Activated CD4-positive, alpha-beta T cell treated with anti-CD3 and anti-CD28 coated beads, Interleukin-2, amount 50 U/mL, for 48 hours (primary cell): ENCODE data around the gene HSPB9.
A peak's percentile ranks its signal among the peaks of the same experiment; 100 is the strongest.

Experiments
- DNase-seq, 2 experiments: peaks; one replicate each; pipeline ENCODE4 v3.0.0-alpha.2; 2020

The HSPB9 gene

GRCh38 chr17:42146911-42147607 lies 24.5 kb downstream of the HSPB9 start:
- DNase-seq = no peak

- no peak for DNase-seq
Measured at GRCh38 chr17:42153919-42154742, 31.5 kb downstream of the HSPB9 start.

GRCh38 chr17:42155614-42156045 lies 33.0 kb downstream of the HSPB9 start:
- DNase-seq = no peak

- DNase-seq = no peak
Measured at GRCh38 chr17:42159796-42160530, 37.4 kb downstream of the HSPB9 start.

GRCh38 chr17:42160531-42160910 lies 37.9 kb downstream of the HSPB9 start:
- DNase-seq = no peak

GRCh38 chr17:42163113-42163512 lies 40.5 kb downstream of the HSPB9 start:
- DNase-seq = peak; percentile 67 to 73

- no peak for DNase-seq
Measured at GRCh38 chr17:42163696-42164407, 41.2 kb downstream of the HSPB9 start.

- no peak for DNase-seq
Measured at GRCh38 chr17:42165751-42166150, 43.1 kb downstream of the HSPB9 start.

GRCh38 chr17:42166196-42166763 lies 43.7 kb downstream of the HSPB9 start:
- no peak for DNase-seq

GRCh38 chr17:42167807-42168206 lies 45.2 kb downstream of the HSPB9 start:
- DNase-seq = no peak

GRCh38 chr17:42169351-42169750 lies 46.7 kb downstream of the HSPB9 start:
- DNase-seq = no peak

GRCh38 chr17:42171831-42172230 lies 49.2 kb downstream of the HSPB9 start:
- DNase-seq = no peak
